ENCODE measurements around the gene ZNF217. TPM values are rescaled to one million over a fixed set of nuclear protein-coding genes. Genes with fewer than 3 reads are reported as not detected.
"Not testable (repeated sequence)": the region's sequence is repeated elsewhere in the genome, so short reads cannot be mapped to it uniquely, and the experiment has no call there.

The ZNF217 gene
- total RNA-seq, 1 donor from 2014 or later, result 30.4 TPM

DNA sequence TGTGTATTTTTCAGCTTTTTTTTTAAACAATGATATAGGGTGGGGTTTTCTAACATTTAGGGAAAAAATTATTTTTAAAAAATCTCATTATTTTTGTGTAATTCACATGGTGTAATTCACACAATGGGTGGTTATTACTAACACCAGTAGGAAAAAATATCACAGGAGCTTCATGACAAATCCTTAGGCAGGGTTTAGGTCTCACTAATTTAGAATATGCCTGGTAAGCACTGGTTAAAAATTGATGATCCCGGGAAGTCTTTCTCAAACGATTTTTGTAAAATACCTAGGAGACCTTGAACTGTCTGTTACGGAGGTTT, 29.5 kb upstream of the ZNF217 start:
- no peak for DNase-seq (ENCODE audit: extremely low spot score in 2 of 2)
- Histone ChIP-seq H3K27ac (peak overlapping the region; percentile 90), H3K4me1 (peaks cover 42% of the 10 kb centered on the region), H3K4me3 (peak overlapping the region; percentile 37 to 40), H3K9me3 (no peaks in the 10 kb centered on the region), H3K36me3 (no peaks in the 10 kb centered on the region), H3K27me3 (no peaks in the 10 kb centered on the region)
- intact Hi-C loops (cut with DNase I), result loop anchor here (5.0 kb wide), 1 partner anchor 36 kb away; no protein-coding TSS in a partner anchor
- no peak for TF ChIP-seq POLR2AphosphoS5 (IDR thresholded peaks at IDR 0.05; ENCODE audit: insufficient read depth in 1 of 2, low read depth in 1 of 2)

- TF ChIP-seq POLR2AphosphoS5 (IDR thresholded peaks at IDR 0.05; ENCODE audit: insufficient read depth in 1 of 2, low read depth in 1 of 2), result no peak
- TF ChIP-seq, protein P1, sequence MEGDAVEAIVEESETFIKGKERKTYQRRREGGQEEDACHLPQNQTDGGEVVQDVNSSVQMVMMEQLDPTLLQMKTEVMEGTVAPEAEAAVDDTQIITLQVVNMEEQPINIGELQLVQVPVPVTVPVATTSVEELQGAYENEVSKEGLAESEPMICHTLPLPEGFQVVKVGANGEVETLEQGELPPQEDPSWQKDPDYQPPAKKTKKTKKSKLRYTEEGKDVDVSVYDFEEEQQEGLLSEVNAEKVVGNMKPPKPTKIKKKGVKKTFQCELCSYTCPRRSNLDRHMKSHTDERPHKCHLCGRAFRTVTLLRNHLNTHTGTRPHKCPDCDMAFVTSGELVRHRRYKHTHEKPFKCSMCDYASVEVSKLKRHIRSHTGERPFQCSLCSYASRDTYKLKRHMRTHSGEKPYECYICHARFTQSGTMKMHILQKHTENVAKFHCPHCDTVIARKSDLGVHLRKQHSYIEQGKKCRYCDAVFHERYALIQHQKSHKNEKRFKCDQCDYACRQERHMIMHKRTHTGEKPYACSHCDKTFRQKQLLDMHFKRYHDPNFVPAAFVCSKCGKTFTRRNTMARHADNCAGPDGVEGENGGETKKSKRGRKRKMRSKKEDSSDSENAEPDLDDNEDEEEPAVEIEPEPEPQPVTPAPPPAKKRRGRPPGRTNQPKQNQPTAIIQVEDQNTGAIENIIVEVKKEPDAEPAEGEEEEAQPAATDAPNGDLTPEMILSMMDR (IDR thresholded peaks at IDR 0.05), result no peak
- Histone ChIP-seq H3K27ac (peak overlapping the region; percentile 90), H3K9me3 (no peaks in the 10 kb centered on the region), H3K4me1 (peaks cover 42% of the 10 kb centered on the region), H3K27me3 (no peaks in the 10 kb centered on the region), H3K36me3 (no peaks in the 10 kb centered on the region), H3K4me3 (peak overlapping the region; percentile 3 to 40)
- DNase-seq (ENCODE audit: extremely low spot score in 2 of 2), result no peak
- intact Hi-C loops (cut with DNase I), result loop anchor here (5.0 kb wide), 1 partner anchor 35 kb away; no protein-coding TSS in a partner anchor
Observed at GRCh38 chr20:53622247-53623133, 28.9 kb upstream of the ZNF217 start.

DNA sequence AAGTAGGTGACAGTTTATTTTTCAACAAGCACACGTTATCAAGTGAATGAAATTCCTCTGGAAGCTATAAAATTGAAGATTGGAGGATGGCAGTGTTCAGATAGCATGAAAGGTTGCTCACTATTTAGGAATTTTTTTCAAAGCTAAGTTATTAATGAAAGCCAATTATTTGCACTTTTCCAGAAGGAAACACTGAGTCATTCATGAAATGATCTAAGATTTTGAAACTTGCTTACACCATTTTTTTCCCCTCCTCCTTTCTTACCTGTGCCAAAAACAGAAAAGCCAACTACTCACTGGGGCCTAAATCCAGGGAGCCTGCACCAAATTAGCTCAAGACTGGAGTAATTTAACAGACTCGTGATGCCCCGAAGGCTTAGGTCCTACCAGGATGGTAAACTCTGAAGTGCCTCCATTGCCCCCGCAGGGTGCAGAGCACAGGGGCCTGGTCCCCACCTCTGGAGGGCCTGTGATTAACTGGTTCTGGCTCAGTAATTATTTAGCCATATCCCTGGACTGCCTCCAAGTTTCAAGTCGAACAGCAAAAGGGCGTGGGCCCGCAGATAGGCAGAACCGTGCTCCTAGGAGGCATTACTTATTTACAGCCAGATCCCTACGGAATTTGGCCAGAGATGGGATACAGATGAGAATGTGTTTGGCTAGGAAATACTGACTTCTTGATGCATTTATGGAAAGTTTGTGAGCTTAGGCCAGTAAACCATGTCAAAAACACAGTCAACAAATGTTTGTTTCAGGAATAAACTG, 28.0 kb upstream of the ZNF217 start:
- Histone ChIP-seq H3K4me3 (peak overlapping the region in 1 of 2 donors; percentile 3), H3K27me3 (no peaks in the 10 kb centered on the region), H3K9me3 (no peaks in the 10 kb centered on the region), H3K4me1 (peaks cover 42% of the 10 kb centered on the region), H3K36me3 (no peaks in the 10 kb centered on the region), H3K27ac (peak overlapping the region; percentile 90)
- DNase-seq (ENCODE audit: extremely low spot score in 2 of 2), result peak in 1 of 2 donors; percentile 94
- intact Hi-C loops (cut with DNase I), result loop anchor here (5.0 kb wide), 1 partner anchor 34 kb away; no protein-coding TSS in a partner anchor
- TF ChIP-seq, protein P1 (IDR thresholded peaks at IDR 0.05), result no peak
- peak; percentile 70 to 86 for TF ChIP-seq POLR2AphosphoS5 (IDR thresholded peaks at IDR 0.05; ENCODE audit: insufficient read depth in 1 of 2, low read depth in 1 of 2)

GRCh38 chr20:53618490-53619000, 24.9 kb upstream of the ZNF217 start:
- DNase-seq (ENCODE audit: extremely low spot score in 2 of 2), result not testable (repeated sequence)

DNA sequence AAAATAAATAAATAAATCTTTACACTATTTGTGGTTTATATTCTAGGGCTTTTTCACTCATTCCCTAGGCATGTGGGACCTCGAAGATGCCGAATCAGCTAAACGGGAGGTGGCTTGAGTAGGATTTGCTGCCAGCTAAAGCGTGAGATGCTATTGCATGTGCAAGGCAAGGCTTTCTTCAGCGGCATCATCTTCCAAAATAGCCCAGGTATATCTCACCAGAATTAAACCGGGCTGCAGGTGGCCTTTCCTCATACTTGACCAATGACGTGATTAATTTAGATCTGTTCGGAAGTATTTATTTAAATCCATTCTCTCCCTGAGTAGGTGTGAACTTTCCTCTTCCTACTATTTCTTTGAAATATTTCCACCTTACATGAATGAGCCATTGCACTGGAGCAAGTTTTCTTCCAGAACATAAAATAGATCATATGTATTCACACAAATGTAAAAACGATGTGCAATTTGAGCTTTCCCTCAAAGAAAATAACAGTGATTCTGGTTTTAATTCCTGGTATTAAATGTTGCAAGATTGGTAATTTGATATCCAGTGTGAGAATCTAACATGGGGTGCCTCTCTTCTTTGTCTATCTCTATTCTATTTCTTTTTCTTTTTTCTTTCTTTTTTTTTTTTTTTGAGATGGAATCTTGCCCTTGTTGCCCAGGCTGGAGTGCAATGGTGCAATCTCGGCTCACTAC, 24.3 kb upstream of the ZNF217 start:
- no peak for DNase-seq (ENCODE audit: extremely low spot score in 2 of 2)
- intact Hi-C loops (cut with DNase I), result no loop called here
- peaks cover 43% of the 10 kb centered on the region for H3K4me1 ChIP-seq
- H3K27ac ChIP-seq, result no peak overlapping the region
- TF ChIP-seq POLR2AphosphoS5 (IDR thresholded peaks at IDR 0.05; ENCODE audit: insufficient read depth in 1 of 2, low read depth in 1 of 2) (no peak), POLR2A (IDR thresholded peaks at IDR 0.05) (no peak)
- TF ChIP-seq, protein P1 (IDR thresholded peaks at IDR 0.05), result no peak
- H3K9me3 ChIP-seq, result no peaks in the 10 kb centered on the region
- H3K4me3 ChIP-seq, result no peak overlapping the region
- no peaks in the 10 kb centered on the region for H3K27me3 ChIP-seq
- H3K36me3 ChIP-seq, result no peaks in the 10 kb centered on the region

More at GRCh38 chr20:53618490-53619000, 24.9 kb upstream of the ZNF217 start:
- intact Hi-C loops (cut with DNase I); H3K27ac ChIP-seq; H3K9me3 ChIP-seq; H3K36me3 ChIP-seq; H3K4me3 ChIP-seq; H3K27me3 ChIP-seq: not testable (repeated sequence)
- peaks cover 40% of the 10 kb centered on the region for H3K4me1 ChIP-seq

GRCh38 chr20:53616489-53616888, 22.9 kb upstream of the ZNF217 start:
- DNase-seq (ENCODE audit: extremely low spot score in 2 of 2); intact Hi-C loops (cut with DNase I): not testable (repeated sequence)

More at GRCh38 chr20:53616489-53616888, 22.9 kb upstream of the ZNF217 start:
- not testable (repeated sequence) for H3K36me3 ChIP-seq, H3K9me3 ChIP-seq, H3K27me3 ChIP-seq, H3K27ac ChIP-seq, H3K4me3 ChIP-seq
- peaks cover 40% of the 10 kb centered on the region for H3K4me1 ChIP-seq

Data from vagina (tissue), 2 donors.